ENCODE results near the gene ANTXR1.

Gene ANTXR1

GRCh38 chr2:69053416-69053965, 40.5 kb downstream of the ANTXR1 start:
- Histone ChIP-seq H2AFZ (ENCODE audit: low read depth) (no peak overlapping the region), H3K36me3 (ENCODE audit: insufficient read depth) (no peaks in the 10 kb centered on the region), H3K4me1 (ENCODE audit: low read depth, poor library complexity, severe bottlenecking) (peaks cover 31% of the 10 kb centered on the region), H3K4me2 (peak overlapping the region; percentile 32), H4K20me1 (ENCODE audit: insufficient read depth) (no peaks in the 10 kb centered on the region), H3K9ac (no peak overlapping the region), H3K27ac (no peak overlapping the region), H3K79me2 (ENCODE audit: insufficient read depth, low read depth) (no peaks in the 10 kb centered on the region), H3K4me3 (IDR thresholded peaks at IDR 0.05; ENCODE audit: insufficient read depth, low read depth, low read length) (no peak overlapping the region), H3K27me3 (ENCODE audit: insufficient read depth, low read depth) (no peaks in the 10 kb centered on the region)
- TF ChIP-seq, protein P1, sequence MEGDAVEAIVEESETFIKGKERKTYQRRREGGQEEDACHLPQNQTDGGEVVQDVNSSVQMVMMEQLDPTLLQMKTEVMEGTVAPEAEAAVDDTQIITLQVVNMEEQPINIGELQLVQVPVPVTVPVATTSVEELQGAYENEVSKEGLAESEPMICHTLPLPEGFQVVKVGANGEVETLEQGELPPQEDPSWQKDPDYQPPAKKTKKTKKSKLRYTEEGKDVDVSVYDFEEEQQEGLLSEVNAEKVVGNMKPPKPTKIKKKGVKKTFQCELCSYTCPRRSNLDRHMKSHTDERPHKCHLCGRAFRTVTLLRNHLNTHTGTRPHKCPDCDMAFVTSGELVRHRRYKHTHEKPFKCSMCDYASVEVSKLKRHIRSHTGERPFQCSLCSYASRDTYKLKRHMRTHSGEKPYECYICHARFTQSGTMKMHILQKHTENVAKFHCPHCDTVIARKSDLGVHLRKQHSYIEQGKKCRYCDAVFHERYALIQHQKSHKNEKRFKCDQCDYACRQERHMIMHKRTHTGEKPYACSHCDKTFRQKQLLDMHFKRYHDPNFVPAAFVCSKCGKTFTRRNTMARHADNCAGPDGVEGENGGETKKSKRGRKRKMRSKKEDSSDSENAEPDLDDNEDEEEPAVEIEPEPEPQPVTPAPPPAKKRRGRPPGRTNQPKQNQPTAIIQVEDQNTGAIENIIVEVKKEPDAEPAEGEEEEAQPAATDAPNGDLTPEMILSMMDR (conservative IDR thresholded peaks at IDR 0.05; ENCODE audit: low read depth, low read length), result no peak

- TF ChIP-seq, protein P1 (conservative IDR thresholded peaks at IDR 0.05; ENCODE audit: low read depth, low read length), result no peak
- peaks cover 31% of the 10 kb centered on the region for H3K4me1 ChIP-seq (ENCODE audit: low read depth, poor library complexity, severe bottlenecking)
- no peaks in the 10 kb centered on the region for H4K20me1 ChIP-seq (ENCODE audit: insufficient read depth)
- H3K27ac ChIP-seq, result no peak overlapping the region
- no peak overlapping the region for H3K4me3 ChIP-seq (IDR thresholded peaks at IDR 0.05; ENCODE audit: insufficient read depth, low read depth, low read length)
- H3K9ac ChIP-seq, result no peak overlapping the region
- no peaks in the 10 kb centered on the region for H3K27me3 ChIP-seq (ENCODE audit: insufficient read depth, low read depth)
- H3K79me2 ChIP-seq (ENCODE audit: insufficient read depth, low read depth), result no peaks in the 10 kb centered on the region
- no peaks in the 10 kb centered on the region for H3K36me3 ChIP-seq (ENCODE audit: insufficient read depth)
- H3K4me2 ChIP-seq, result peak overlapping the region; percentile 32
- H2AFZ ChIP-seq (ENCODE audit: low read depth), result no peak overlapping the region
Measured at GRCh38 chr2:69054431-69054830, 41.5 kb downstream of the ANTXR1 start.

- Histone ChIP-seq H3K79me2 (ENCODE audit: insufficient read depth, low read depth) (no peaks in the 10 kb centered on the region), H3K36me3 (ENCODE audit: insufficient read depth) (no peaks in the 10 kb centered on the region), H3K4me2 (no peak overlapping the region), H3K4me1 (ENCODE audit: low read depth, poor library complexity, severe bottlenecking) (peaks cover 31% of the 10 kb centered on the region), H3K4me3 (IDR thresholded peaks at IDR 0.05; ENCODE audit: insufficient read depth, low read depth, low read length) (no peak overlapping the region), H2AFZ (ENCODE audit: low read depth) (no peak overlapping the region), H3K27ac (no peak overlapping the region), H3K9ac (no peak overlapping the region), H3K27me3 (ENCODE audit: insufficient read depth, low read depth) (no peaks in the 10 kb centered on the region), H4K20me1 (ENCODE audit: insufficient read depth) (no peaks in the 10 kb centered on the region)
- TF ChIP-seq, protein P1 (conservative IDR thresholded peaks at IDR 0.05; ENCODE audit: low read depth, low read length), result no peak
Measured at GRCh38 chr2:69055688-69056470, 42.9 kb downstream of the ANTXR1 start.

GRCh38 chr2:69057660-69058059, 44.7 kb downstream of the ANTXR1 start:
- H3K36me3 ChIP-seq (ENCODE audit: insufficient read depth), result no peaks in the 10 kb centered on the region
- H3K27ac ChIP-seq, result no peak overlapping the region
- H3K79me2 ChIP-seq (ENCODE audit: insufficient read depth, low read depth), result no peaks in the 10 kb centered on the region
- H3K4me3 ChIP-seq (IDR thresholded peaks at IDR 0.05; ENCODE audit: insufficient read depth, low read depth, low read length), result no peak overlapping the region
- no peaks in the 10 kb centered on the region for H4K20me1 ChIP-seq (ENCODE audit: insufficient read depth)
- H3K4me2 ChIP-seq, result no peak overlapping the region
- H3K4me1 ChIP-seq (ENCODE audit: low read depth, poor library complexity, severe bottlenecking), result peaks cover 31% of the 10 kb centered on the region
- H2AFZ ChIP-seq (ENCODE audit: low read depth), result no peak overlapping the region
- H3K9ac ChIP-seq, result no peak overlapping the region
- no peaks in the 10 kb centered on the region for H3K27me3 ChIP-seq (ENCODE audit: insufficient read depth, low read depth)
- TF ChIP-seq, protein P1 (conservative IDR thresholded peaks at IDR 0.05; ENCODE audit: low read depth, low read length), result no peak

Data from KMS-11 (cell line).